Bronchial epithelial cell (primary cell): Measurements from ENCODE around the gene AOPEP. TPM values are rescaled to one million over a fixed set of nuclear protein-coding genes. Genes with fewer than 3 reads are reported as not detected.

ENCODE experiments used
- DNase-seq: peaks from one replicate; pipeline ENCODE4 v3.0.0-alpha.2; 2010; ENCODE audit warnings: low read depth
- FAIRE-seq: peaks from 2 replicates; lab custom pipeline; 2011; peaks lifted over from hg19 to GRCh38; lab: Jason Lieb, UNC
- H3K27me3 ChIP-seq: 2 replicates; pipeline ENCODE4 v1.5.1; 2011; ENCODE audit warnings: low read length; ENCODE audit not compliant: control insufficient read depth, insufficient read depth
- H3K36me3 ChIP-seq: 2 replicates; pipeline ENCODE4 v1.5.1; 2011; ENCODE audit warnings: low read length; ENCODE audit not compliant: control insufficient read depth, insufficient read depth
- H3K4me3 ChIP-seq: 2 replicates; pipeline ENCODE4 v1.5.1; 2011; ENCODE audit warnings: mild to moderate bottlenecking, low read depth, low read length, control low read depth
- total RNA-seq: library from RNA; depleted of rRNA; stranded (reverse); fragments of >200 nt; gene quantifications from 2 replicates; pipeline ENCODE4 v1.2.1, GENCODE V29; 2014
- TF ChIP-seq, protein P1 (sequence below): IDR thresholded peaks from 2 replicates; pipeline ENCODE4 v1.5.1; 2011; ENCODE audit warnings: mild to moderate bottlenecking, moderate library complexity, low read length, control low read depth, inconsistent platforms; ENCODE audit not compliant: insufficient read depth, severe bottlenecking

AOPEP gene
- total RNA-seq, 1 donor from 2014 or later: 91.1 TPM

DNA sequence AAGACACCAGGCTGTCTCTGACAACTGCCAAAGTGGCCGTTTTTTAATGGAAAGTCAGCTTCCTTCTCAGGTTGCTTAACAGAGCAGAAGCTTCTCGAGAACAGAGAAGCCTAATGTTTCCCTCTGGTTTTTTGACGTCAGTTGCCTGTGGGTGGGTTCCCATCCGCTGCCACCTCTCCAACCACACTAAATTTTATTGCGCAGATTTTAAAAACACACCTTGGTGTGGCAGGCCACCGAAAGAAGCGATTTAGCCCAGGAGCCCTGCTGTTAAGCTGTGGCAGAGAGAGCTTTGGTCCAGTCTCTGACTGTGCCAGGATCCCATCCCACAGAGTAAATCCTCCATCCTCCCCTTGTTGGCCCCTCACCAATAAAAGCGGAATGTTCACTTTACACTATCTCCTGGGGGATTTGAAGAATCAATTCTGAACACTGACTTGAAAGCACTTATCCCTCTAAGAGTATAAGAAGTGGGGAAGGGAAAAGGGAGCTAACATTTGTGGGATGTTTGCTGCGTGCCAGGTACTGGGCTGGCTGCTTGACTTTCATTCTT is 181.6 kb downstream of the AOPEP start:
- TF ChIP-seq, protein P1, sequence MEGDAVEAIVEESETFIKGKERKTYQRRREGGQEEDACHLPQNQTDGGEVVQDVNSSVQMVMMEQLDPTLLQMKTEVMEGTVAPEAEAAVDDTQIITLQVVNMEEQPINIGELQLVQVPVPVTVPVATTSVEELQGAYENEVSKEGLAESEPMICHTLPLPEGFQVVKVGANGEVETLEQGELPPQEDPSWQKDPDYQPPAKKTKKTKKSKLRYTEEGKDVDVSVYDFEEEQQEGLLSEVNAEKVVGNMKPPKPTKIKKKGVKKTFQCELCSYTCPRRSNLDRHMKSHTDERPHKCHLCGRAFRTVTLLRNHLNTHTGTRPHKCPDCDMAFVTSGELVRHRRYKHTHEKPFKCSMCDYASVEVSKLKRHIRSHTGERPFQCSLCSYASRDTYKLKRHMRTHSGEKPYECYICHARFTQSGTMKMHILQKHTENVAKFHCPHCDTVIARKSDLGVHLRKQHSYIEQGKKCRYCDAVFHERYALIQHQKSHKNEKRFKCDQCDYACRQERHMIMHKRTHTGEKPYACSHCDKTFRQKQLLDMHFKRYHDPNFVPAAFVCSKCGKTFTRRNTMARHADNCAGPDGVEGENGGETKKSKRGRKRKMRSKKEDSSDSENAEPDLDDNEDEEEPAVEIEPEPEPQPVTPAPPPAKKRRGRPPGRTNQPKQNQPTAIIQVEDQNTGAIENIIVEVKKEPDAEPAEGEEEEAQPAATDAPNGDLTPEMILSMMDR: no peak
- no peak overlapping the region for H3K4me3 ChIP-seq
- FAIRE-seq: no peak
- DNase-seq: no peak
- no peaks in the 10 kb centered on the region for H3K36me3 ChIP-seq
- H3K27me3 ChIP-seq: no peaks in the 10 kb centered on the region

DNA sequence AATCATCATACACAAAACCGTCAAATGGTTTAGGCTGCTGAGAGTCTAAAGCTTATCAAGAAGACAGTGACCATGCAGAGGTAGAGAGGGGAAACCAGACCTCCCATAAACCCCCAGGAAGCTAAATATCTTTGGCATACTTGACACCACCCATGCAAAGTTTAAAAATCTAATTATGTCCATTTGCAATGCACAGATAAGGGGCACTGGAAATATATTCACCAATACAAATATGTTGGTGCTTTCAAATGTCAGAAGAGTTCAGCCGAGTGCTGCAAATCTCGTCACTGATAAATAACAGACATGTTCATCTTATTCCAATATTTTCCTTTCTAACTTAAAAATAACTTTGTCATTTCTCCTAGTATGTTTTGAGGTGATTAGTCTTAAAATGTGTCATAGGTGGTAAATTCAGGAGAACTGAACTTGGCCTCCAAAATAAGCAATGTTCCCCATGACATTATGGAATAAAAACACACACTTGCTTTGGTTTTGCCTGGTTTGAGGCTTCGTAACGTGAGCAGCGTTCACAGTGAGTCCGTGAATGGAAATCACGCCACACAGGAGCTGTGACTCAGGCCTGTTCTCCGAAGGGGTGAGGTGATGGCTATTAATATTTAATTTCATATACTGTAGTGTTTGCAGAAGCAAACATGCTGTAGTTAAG is 182.2 kb downstream of the AOPEP start:
- FAIRE-seq (no peak), DNase-seq (peak; percentile 75)
- Histone ChIP-seq H3K4me3 (no peak overlapping the region), H3K27me3 (no peaks in the 10 kb centered on the region), H3K36me3 (no peaks in the 10 kb centered on the region)
- TF ChIP-seq, protein P1: no peak

- TF ChIP-seq, protein P1: no peak
- Histone ChIP-seq H3K36me3 (no peaks in the 10 kb centered on the region), H3K4me3 (no peak overlapping the region), H3K27me3 (no peaks in the 10 kb centered on the region)
- FAIRE-seq (no peak), DNase-seq (peak; percentile 69)
Observed at GRCh38 chr9:94909250-94909894, 182.9 kb downstream of the AOPEP start.

- no peaks in the 10 kb centered on the region for H3K27me3 ChIP-seq
- no peak for DNase-seq
- no peak for FAIRE-seq
- no peak overlapping the region for H3K4me3 ChIP-seq
- H3K36me3 ChIP-seq: no peaks in the 10 kb centered on the region
- TF ChIP-seq, protein P1: no peak
Observed at GRCh38 chr9:94909965-94910730, 183.6 kb downstream of the AOPEP start.

DNA sequence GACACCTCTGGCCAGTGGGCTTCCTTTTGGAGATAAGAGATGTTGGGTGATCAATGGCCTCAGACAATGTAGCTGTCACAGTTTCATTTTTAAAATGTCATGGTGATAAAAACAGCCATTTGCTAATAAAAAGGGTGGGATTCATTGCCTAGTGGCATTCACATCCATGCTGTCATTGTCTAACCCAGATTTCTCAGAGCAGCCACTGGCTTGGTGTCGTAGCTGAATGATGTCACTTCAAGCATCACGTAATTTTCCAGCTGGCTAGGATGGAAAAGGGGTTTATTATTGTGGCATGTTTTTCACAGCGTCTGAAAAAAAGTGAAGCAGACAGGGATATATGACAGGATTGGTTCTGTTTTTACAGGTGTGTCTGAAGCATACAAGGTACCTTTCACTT is 184.7 kb downstream of the AOPEP start:
- no peak for DNase-seq
- TF ChIP-seq, protein P1: no peak
- Histone ChIP-seq H3K36me3 (no peaks in the 10 kb centered on the region), H3K4me3 (no peak overlapping the region), H3K27me3 (no peaks in the 10 kb centered on the region)
- no peak for FAIRE-seq
